Fibroblast of lung (primary cell): Measurements from ENCODE around the gene TSPAN3. TPM values are rescaled to one million over a fixed set of nuclear protein-coding genes. Genes with fewer than 3 reads are reported as not detected.

Experiments used
- DNase-seq, 2 donors: peaks; one replicate each; pipeline versions ENCODE4 v3.0.0 to v3.0.0-alpha.2; 2010; ENCODE audit warnings: low read depth in 2 of 2
- H2AFZ ChIP-seq: 2 replicates; pipeline ENCODE4 v1.5.1; 2012; ENCODE audit warnings: low read length, control low read depth, inconsistent platforms
- H3K27ac ChIP-seq: 2 replicates; pipeline ENCODE4 v1.5.1; 2011; ENCODE audit warnings: low read length, control low read depth; ENCODE audit not compliant: insufficient read depth
- H3K27me3 ChIP-seq: 2 replicates; pipeline ENCODE4 v1.5.1; 2011; ENCODE audit warnings: mild to moderate bottlenecking, low read length; ENCODE audit not compliant: control insufficient read depth, insufficient read depth
- H3K36me3 ChIP-seq: 2 replicates; pipeline ENCODE4 v1.5.1; 2011; ENCODE audit warnings: low read length; ENCODE audit not compliant: control insufficient read depth, insufficient read depth
- H3K4me1 ChIP-seq: 2 replicates; pipeline ENCODE4 v1.5.1; 2011; ENCODE audit warnings: low read length; ENCODE audit not compliant: control insufficient read depth, insufficient read depth; ENCODE audit errors: extremely low read depth
- H3K4me2 ChIP-seq: 2 replicates; pipeline ENCODE4 v1.5.1; 2011; ENCODE audit warnings: low read length, control low read depth; ENCODE audit not compliant: insufficient read depth; ENCODE audit errors: extremely low read depth
- H3K4me3 ChIP-seq, 4 experiments: fragments of 200-600 bp in 1 of 4; sonication (generic) in 1 of 4; replicated peaks in 1 of 4; 2 replicates each; pipeline ENCODE4 v1.5.1; 2011 to 2016; ENCODE audit warnings: low read length in 4 of 4, low read depth in 3 of 4, mild to moderate bottlenecking in 3 of 4, control low read depth in 2 of 4, inconsistent platforms in 1 of 4, mixed read lengths in 1 of 4; ENCODE audit not compliant: insufficient read depth in 1 of 4; ENCODE audit errors: control extremely low read depth in 1 of 4
- H3K79me2 ChIP-seq: 2 replicates; pipeline ENCODE4 v1.5.1; 2012; ENCODE audit warnings: mild to moderate bottlenecking, low read length, inconsistent platforms; ENCODE audit not compliant: control insufficient read depth, insufficient read depth
- H3K9ac ChIP-seq: 2 replicates; pipeline ENCODE4 v1.5.1; 2011; ENCODE audit warnings: mild to moderate bottlenecking, low read length, control low read depth; ENCODE audit not compliant: insufficient read depth
- H3K9me3 ChIP-seq: 2 replicates; pipeline ENCODE4 v1.5.1; 2012; ENCODE audit warnings: low read depth, low read length; ENCODE audit not compliant: control insufficient read depth, insufficient read depth
- H4K20me1 ChIP-seq: 2 replicates; pipeline ENCODE4 v1.5.1; 2011; ENCODE audit warnings: low read length; ENCODE audit not compliant: control insufficient read depth, insufficient read depth; ENCODE audit errors: extremely low read depth
- EZH2 ChIP-seq: IDR thresholded peaks from 2 replicates; pipeline ENCODE4 v1.5.1; 2012; ENCODE audit warnings: low read length, control low read depth, mild to moderate bottlenecking; ENCODE audit errors: missing control alignments
- polyA plus RNA-seq, 2 donors: library from polyadenylated mRNA; depleted of rRNA in 1 of 2; stranded (reverse) in 1 of 2; unstranded in 1 of 2; fragments of >200 nt; gene quantifications; 2 replicates each; pipeline ENCODE4 v1.2.1, GENCODE V29; 2011 to 2012; ENCODE audit warnings: missing spikeins in 1 of 2
- total RNA-seq: library from RNA; depleted of rRNA; stranded (reverse); fragments of >200 nt; gene quantifications from 2 replicates; pipeline ENCODE4 v1.2.1, GENCODE V29; 2014
- TF ChIP-seq, protein P1 (sequence below), 2 donors: IDR thresholded peaks in 1 of 2; conservative IDR thresholded peaks in 1 of 2; 1 replicate in 1 of 2; 2 replicates in 1 of 2; pipeline ENCODE4 v1.5.1; 2011 to 2012; ENCODE audit warnings: low read length in 2 of 2, control low read depth in 1 of 2, inconsistent platforms in 1 of 2, low read depth in 1 of 2, mild to moderate bottlenecking in 1 of 2

TSPAN3 gene
- total and polyA plus RNA-seq, 2 donors (not counting 1 experiment from before 2014, with no cell fraction given) = 225 to 472 TPM

DNA sequence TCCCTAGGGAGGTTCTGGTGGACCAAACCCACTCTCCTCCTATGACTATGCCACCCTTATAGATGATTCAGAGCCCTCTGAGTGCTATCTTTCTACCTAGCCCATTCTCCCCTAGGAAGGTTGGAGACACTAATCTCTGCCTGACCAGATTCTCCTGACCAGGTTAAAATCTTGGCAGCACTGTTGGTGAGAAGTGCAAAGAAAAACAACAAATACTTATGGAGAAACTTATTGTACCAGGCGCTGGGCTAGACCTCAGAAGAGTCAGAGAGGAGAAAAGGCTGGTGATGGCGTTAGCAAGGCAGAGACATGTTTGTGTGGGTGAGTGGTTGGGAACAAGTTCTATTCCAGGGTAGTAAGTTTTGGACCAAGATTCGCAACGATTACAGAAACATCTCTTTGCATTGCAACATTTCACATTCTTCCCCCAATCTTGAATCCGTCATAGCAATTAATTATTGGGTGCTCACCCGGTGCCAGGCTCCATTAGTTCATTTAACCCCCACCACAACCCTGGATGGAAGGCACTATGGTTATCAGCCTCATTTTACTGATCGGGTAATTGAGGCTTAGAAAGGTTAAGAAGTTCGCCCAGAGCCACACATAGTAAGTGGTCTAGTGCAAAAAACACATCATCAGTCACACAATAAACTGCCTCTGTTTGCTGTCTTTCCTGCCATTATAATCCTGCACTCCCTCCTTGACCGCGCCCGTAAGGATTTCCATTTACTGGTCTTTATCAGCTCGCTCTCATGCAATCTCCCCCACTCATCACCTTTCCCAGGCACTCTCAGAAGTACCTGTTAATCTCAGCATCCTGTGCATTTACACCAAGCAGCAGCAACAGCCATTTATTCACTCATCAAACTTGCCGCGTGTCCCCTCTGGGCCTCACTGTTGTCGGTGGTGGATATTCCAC is 655 bp upstream of the TSPAN3 start:
- peak overlapping the region; percentile 64 for H2AFZ ChIP-seq
- H3K27me3 ChIP-seq = peaks cover 3% of the 10 kb centered on the region
- no peaks in the 10 kb centered on the region for H3K36me3 ChIP-seq
- H3K4me3 ChIP-seq = peak overlapping the region in 2 of 4 experiments; percentile 11 to 80
- TF ChIP-seq, protein P1, sequence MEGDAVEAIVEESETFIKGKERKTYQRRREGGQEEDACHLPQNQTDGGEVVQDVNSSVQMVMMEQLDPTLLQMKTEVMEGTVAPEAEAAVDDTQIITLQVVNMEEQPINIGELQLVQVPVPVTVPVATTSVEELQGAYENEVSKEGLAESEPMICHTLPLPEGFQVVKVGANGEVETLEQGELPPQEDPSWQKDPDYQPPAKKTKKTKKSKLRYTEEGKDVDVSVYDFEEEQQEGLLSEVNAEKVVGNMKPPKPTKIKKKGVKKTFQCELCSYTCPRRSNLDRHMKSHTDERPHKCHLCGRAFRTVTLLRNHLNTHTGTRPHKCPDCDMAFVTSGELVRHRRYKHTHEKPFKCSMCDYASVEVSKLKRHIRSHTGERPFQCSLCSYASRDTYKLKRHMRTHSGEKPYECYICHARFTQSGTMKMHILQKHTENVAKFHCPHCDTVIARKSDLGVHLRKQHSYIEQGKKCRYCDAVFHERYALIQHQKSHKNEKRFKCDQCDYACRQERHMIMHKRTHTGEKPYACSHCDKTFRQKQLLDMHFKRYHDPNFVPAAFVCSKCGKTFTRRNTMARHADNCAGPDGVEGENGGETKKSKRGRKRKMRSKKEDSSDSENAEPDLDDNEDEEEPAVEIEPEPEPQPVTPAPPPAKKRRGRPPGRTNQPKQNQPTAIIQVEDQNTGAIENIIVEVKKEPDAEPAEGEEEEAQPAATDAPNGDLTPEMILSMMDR (conservative IDR thresholded peaks at IDR 0.05 in 1 of 2, IDR thresholded peaks at IDR 0.05 in 1 of 2; ENCODE audit: low read depth in 1 of 2, low read length in 2 of 2) = no peak
- no peak for TF ChIP-seq EZH2
- no peaks in the 10 kb centered on the region for H3K9me3 ChIP-seq
- H3K4me2 ChIP-seq = peak overlapping the region; percentile 38
- peaks cover 33% of the 10 kb centered on the region for H3K79me2 ChIP-seq
- H3K9ac ChIP-seq = no peak overlapping the region
- H3K4me1 ChIP-seq = peaks cover 6% of the 10 kb centered on the region
- no peaks in the 10 kb centered on the region for H4K20me1 ChIP-seq
- DNase-seq = peak in 1 of 2 donors; percentile 32
- no peak overlapping the region for H3K27ac ChIP-seq

GRCh38 chr15:77070180-77070494 is 772 bp downstream of the TSPAN3 start:
- Histone ChIP-seq H3K27me3 (peaks cover 3% of the 10 kb centered on the region), H3K79me2 (peaks cover 45% of the 10 kb centered on the region), H4K20me1 (no peaks in the 10 kb centered on the region), H3K4me2 (peak overlapping the region; percentile 94), H3K9me3 (no peaks in the 10 kb centered on the region), H3K9ac (peak overlapping the region; percentile 81), H3K4me1 (peaks cover 6% of the 10 kb centered on the region), H3K36me3 (no peaks in the 10 kb centered on the region), H3K27ac (peak overlapping the region; percentile 77), H3K4me3 (peak overlapping the region; percentile 80 to 84 (median 83)), H2AFZ (peak overlapping the region; percentile 10)
- no peak for DNase-seq
- TF ChIP-seq, protein P1 (conservative IDR thresholded peaks at IDR 0.05 in 1 of 2, IDR thresholded peaks at IDR 0.05 in 1 of 2; ENCODE audit: low read depth in 1 of 2, low read length in 2 of 2) = no peak
- no peak for TF ChIP-seq EZH2

DNA sequence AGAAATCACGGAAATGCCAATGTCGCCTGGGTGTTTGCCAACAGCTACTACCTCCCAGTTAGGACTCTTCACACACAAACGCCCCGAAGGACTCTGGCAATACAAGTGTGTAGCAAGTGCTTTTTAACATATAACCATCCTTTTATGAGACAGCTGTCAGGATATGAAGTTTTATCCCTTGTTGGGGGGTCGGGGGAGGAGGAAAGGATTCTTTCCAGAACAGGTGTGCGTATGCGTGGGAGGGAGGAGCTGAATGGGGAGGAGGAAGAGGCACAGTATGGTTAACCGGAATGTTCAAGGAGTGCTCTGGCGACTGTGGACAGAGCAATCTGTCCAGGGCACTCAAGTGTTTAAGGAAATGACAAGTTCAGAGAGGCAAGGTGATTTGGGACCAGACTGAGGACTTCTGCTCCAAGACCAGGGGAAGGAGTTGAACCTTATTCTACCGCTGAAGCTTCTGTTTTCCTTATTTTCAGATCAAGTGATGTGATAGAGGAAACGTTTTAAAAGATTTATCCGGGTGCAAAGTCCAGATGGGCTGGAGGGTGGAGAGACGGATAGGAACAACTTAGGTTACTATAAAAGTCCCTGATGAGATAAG is 1.3 kb downstream of the TSPAN3 start:
- Histone ChIP-seq H3K9me3 (no peaks in the 10 kb centered on the region), H4K20me1 (no peaks in the 10 kb centered on the region), H3K36me3 (no peaks in the 10 kb centered on the region), H3K27ac (peak overlapping the region; percentile 27), H3K79me2 (peaks cover 47% of the 10 kb centered on the region), H3K27me3 (peaks cover 3% of the 10 kb centered on the region), H3K4me2 (peak overlapping the region; percentile 94), H3K4me3 (peak overlapping the region; percentile 80 to 84 (median 83)), H3K4me1 (peaks cover 8% of the 10 kb centered on the region), H2AFZ (no peak overlapping the region), H3K9ac (no peak overlapping the region)
- DNase-seq = no peak
- TF ChIP-seq, protein P1 (conservative IDR thresholded peaks at IDR 0.05 in 1 of 2, IDR thresholded peaks at IDR 0.05 in 1 of 2; ENCODE audit: low read depth in 1 of 2, low read length in 2 of 2) = no peak
- no peak for TF ChIP-seq EZH2
